ENCODE results near the gene RAB31.
A peak's percentile ranks its signal among the peaks of the same experiment; 100 is the strongest.

The RAB31 gene

DNA sequence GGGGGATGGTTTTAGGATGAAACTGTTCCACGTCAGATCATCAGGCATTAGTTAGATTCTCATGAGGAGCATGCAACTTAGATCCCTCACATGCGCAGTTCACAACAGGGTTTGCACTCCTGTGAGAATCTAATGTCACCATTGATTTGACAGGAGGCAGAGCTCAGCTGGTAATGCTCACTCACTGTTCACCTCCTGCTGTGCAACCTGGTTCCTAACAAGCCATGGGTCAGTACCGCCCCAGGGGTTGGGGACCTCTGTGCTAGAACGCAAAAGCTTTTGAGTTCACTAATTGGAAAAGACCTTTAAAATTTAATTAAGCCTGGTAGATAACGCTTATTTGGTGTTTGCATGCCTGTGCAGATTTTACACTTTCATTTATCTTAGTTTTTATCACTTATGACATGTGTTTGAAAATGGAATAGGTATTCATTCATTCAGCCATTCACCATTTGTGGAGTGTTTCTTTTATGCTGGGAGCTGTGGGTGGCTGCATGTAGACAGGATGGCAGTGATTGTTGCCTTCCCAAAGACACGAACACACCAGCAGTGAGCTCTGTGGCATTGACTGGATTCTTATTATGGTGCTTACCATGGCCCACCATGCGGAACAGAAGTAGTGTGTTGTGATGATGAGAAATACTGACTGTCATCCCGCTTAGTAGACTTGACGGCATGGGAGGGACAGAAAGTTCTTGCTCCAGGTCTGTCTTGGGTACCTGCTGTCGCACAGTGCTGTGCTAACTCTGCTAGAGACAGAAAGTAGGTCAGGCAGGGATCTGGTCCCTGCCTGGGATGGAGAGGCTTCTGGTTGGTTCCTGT is 6.4 kb downstream of the RAB31 start:
- DNase-seq (ENCODE audit: low spot score): no peak

GRCh38 chr18:9715088-9715343 is 6.9 kb downstream of the RAB31 start:
- no peak for DNase-seq (ENCODE audit: low spot score)

- no peak for DNase-seq (ENCODE audit: low spot score)
These were observed 8.1 kb downstream of the RAB31 start for GRCh38 chr18:9715978-9716774.

DNA sequence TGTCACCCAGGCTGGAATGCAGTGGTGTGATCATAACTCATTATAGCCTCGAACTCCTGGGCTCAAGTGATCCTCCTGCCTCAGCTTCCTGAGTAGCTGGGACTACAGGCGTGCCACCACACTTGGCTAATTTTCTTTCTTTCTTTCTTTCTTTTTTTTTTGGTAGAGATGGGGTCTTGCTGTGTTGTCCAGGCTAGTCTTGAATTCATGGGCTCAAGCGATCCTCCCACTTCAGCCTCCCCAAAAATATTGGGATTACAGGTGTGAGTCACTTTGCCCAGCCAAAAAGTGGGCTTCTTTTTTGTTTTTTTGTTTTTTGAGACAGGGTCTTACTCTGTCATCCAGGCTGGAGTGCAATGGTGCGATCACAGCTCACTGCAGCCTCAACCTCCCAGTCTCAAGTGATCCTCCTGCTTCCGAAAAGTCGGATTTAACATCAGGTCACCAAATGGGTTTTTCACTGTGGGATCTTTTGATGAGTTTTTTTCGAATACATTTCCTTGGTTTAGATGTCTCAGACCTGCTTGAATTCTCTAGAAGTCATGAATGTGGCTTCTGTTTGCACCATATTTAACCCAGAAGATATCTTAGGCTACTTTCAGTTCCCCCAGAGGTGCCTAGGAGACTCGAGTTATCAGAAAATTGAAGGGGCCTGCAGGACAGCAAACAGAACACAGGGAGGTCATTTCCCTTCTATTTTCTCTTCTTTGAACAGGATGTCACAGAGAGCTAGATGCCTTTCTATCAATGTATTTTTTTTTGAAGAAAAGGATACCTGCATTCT is 8.9 kb downstream of the RAB31 start:
- no peak for DNase-seq (ENCODE audit: low spot score)

DNA sequence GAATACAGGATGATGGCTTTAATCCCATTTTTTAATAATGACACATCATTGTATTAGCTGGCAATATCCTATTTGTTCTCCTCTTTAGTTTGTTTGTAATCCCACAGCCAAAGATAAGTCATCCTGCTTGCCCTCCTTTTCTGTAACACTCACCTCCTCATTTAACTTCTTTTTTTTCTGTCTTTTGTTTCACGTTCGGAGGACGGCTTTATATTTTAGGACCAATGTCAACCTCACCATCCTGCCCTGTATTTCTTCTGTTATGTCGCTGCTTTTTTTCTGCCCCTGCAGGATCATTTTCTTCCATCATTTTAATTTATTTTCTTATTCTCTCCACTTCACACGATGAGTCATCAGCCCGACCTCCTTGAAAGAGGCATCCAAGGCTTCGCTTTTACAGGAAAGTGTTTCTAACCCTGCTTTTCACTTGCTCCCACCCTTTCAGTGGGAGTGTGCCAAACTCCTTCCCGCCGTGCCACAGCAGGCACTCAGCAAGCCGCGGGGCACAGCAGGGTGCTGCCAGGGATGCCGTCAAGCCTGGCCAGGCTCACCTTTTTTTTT is 11.4 kb downstream of the RAB31 start:
- DNase-seq (ENCODE audit: low spot score): peak; percentile 75

- DNase-seq (ENCODE audit: low spot score): no peak
These were observed 12.2 kb downstream of the RAB31 start for GRCh38 chr18:9720327-9720726.

DNA sequence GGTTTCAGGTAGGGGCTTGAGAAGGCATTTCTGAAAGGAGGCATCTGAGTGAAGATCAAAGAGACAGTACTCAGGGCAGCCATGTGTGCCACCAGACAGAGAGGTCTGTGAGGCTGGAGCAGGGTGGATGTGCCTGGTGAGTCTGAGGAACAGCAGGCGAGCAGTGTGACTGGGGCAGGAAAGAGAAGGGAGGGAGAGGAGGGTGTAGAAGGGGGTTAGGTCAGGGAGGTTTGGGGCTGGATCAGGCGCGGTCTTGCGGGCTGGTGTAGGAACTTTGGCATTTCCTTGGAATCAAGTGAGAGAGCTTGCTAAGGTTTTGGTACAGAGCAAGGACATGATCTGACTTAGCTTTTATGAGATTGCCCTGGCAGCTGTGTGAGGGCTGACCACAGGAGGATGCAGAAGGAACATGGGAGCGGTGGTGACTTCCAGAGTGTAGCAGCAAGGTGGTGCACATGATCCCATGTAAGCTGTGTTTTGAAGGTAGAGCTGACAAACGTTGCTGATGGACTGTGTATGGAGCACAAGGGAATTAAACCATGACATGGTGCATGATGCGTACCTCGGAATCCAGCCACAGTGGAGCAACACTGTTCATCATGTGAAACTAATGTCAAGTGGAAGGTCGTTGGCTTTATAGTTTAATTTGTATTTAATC is 13.9 kb downstream of the RAB31 start:
- no peak for DNase-seq (ENCODE audit: low spot score)

DNA sequence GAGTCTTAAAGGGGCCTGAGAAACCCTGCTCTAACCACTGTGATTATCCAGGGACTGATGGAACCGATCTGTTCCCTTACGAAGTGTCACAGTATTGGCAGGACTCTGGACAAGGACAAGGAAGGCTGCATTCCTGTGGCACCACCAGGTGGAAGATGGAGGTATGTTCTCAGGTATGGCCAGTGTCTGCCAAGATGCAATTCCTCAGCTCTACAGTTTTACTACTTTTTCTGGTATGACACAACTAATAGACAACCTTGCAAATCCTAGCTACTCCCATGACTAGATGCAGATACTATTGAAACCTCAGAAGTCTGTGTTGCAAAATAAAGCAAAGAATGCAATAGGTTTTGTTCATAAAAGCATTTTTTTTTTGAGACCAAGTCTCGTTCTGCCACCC is 14.6 kb downstream of the RAB31 start:
- no peak for DNase-seq (ENCODE audit: low spot score)

DNA sequence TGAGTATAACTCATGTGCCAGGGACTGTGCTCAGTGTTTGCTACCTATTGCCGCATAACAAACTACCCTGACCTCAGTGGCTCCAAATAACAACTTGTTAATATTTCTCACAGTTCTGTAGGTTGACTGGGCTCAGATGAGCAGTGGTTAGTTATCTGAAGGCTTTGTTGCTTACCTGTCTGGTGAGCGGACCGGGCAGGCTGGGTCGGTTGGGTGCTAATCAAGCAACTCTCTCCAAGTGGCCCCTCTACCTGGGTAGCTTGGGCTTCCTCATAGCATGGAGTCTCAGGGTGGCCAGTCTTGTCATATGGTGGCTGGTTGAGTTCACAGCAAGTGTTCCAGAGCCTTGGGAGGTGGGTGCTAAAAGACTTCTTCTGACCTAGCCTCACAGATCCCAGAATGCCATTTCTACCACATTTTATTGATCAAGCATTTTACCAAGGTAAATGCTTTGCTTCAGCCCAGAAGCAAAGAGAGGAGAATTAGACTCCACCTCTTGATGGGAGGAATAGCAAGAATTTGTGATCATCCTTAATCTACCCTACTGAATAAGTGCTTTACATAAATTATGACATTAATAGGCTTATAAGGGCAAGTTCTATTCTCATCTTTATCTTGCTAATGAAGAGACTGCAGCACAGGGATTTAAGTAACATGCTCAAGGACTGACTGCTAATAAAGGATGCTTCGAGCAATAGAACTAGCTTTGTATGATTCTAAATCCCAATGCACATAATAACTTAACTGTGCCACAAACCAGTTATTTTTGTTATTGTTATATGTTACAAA is 16.9 kb downstream of the RAB31 start:
- no peak for DNase-seq (ENCODE audit: low spot score)

DNA sequence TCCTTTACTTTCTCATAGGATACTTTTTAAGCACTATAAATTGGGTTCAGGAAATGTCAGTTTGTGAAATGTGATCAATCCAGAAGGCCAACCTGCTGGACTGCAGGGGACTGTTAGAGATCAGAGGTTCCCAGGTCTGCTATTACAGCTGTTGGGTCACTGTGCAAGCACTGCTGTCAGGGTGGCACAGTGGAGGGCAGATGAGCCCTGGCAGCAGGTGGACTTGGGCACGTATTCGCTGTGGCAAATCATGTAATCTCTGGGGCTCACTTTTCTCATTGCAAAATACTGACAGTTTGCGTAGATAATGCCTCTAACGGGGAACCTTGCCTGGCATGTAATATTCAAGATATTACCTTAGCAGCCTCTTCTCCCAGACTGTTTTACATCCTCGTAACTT is 18.1 kb downstream of the RAB31 start:
- no peak for DNase-seq (ENCODE audit: low spot score)

DNA sequence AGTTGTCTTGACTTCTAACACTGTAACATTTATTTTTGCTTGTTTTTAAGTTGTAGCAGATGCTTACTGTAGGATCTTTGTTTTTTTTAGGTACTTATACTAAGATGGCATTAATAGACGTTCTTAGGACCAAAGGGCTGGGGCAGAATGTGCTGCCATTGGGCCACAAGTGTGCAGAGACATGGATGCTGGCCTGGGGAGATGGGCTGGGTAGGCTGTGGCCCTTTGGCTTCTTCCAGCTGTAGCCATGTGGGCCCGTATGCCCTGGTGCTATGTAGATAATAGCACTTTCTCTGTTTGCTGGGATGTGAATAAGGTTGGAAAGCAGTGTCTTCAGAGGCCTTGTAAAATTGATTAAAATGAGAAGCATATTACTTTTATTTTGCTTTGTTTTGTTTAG is 18.8 kb downstream of the RAB31 start:
- no peak for DNase-seq (ENCODE audit: low spot score)

- DNase-seq (ENCODE audit: low spot score): no peak
These were observed 22.7 kb downstream of the RAB31 start for GRCh38 chr18:9730786-9731185.

DNA sequence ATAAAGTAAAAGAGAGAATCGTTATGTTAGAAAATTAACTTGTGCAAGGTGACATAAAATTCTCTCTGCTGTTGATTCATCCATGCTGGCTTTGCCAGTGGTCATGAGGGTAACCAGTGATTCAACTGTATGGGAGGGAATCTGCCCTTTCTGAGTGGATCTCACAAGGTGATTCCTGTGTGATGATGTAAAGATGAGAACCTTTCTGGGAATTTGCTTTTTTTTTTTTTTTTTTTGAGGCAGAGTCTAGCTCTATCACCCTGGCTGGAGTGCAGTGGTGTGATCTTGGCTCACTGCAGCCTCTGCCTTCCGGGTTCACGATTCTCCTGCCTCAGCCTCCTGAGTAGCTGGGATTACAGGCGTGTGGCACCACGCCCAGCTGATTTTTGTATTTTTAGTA is 23.3 kb downstream of the RAB31 start:
- DNase-seq (ENCODE audit: low spot score): peak; percentile 57

DNA sequence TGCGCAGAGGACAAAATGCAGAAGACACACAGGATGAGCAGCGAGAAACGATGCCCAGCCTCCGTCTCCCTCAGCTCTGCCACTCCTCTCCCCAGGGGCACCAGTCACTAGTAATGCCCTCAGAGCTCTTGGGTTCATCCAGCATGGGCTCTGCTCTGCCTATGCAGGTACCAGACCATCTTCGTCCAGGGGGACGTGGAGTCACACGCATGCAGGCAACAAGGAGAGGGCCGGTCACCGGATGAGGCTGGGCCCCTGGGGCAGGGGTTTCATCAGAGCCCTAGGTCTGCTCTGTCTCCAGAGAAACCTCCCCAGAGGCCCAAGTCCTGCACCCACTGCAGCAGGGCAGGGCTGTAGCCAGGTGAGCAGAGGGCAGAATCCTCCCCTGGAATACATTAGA is 23.9 kb downstream of the RAB31 start:
- no peak for DNase-seq (ENCODE audit: low spot score)

- no peak for DNase-seq (ENCODE audit: low spot score)
These were observed 26.1 kb downstream of the RAB31 start for GRCh38 chr18:9734189-9734588.

GRCh38 chr18:9735238-9735637 is 27.1 kb downstream of the RAB31 start:
- no peak for DNase-seq (ENCODE audit: low spot score)

DNA sequence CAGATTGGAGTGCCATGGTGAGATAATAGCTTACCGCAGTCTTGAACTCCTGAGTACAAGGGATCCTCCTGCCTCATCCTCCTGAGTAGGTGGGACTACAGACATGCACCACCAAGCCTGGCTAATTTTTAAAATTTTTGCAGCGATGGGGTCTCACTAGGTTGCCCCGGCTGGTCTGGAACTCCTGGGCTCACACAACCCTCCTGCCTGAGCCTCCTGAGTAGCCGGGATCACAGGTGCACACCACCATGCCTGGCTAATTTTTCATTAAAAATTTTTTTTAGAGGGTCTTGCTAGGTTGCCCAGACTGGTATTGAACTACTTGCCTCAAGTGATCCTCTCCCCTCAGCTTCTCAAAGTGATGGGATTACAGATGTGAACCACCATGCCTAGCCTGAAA is 27.8 kb downstream of the RAB31 start:
- DNase-seq (ENCODE audit: low spot score): no peak

- no peak for DNase-seq (ENCODE audit: low spot score)
These were observed 28.3 kb downstream of the RAB31 start for GRCh38 chr18:9736286-9736835.

- DNase-seq (ENCODE audit: low spot score): peak; percentile 30
These were observed 28.9 kb downstream of the RAB31 start for GRCh38 chr18:9737006-9737405.

DNA sequence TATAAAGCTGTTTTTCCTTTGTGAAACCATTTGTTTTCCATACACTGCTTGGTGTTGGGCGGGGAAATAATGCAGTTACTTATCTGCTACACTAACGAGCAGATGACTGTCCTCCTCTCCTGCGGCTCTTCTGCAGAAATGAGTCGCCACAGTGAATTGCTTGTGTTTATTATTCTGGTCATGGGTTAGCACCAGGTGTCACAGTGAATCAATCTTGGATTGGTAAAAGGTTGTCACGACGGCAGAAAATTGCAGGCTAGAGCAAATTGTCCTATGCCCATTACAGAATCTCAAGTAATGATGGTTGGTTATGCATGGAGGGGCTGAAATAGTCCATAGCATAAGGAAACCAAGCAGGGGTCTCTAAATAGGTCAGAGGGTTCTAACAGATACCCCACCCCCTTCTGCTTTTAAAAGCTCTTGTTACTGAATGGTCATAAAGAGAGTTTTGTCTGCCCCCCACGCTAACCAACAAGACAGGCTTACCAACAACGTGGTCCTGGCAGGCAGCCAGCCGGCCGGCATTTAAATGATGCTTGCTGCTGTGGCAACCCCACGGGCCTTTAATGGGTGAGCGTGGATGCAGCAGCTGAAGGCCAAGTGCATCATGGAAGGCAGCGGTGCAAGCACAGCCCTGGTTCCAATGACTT is 29.5 kb downstream of the RAB31 start:
- no peak for DNase-seq (ENCODE audit: low spot score)

Data from GM03348 (cell line).